HG03378 (cell line): ENCODE data around the gene MAMDC4.

ENCODE experiments used
- ATAC-seq: cut with Tn5 transposase; IDR thresholded peaks from one replicate; pipeline ENCODE4 v1.9.1; 2021; ENCODE audit warnings: mild to moderate bottlenecking, moderate library complexity; ENCODE audit not compliant: unreplicated experiment

MAMDC4 gene

GRCh38 chr9:136885950-136886578 is 33.9 kb downstream of the MAMDC4 start, which contains the start of gene TRAF2:
Gene TRAF2, plus strand, starts transcription at chr9:136886516. Its CDS starts 12,225 bp downstream, at chr9:136898741.
- ATAC-seq, result peak; percentile 51

DNA sequence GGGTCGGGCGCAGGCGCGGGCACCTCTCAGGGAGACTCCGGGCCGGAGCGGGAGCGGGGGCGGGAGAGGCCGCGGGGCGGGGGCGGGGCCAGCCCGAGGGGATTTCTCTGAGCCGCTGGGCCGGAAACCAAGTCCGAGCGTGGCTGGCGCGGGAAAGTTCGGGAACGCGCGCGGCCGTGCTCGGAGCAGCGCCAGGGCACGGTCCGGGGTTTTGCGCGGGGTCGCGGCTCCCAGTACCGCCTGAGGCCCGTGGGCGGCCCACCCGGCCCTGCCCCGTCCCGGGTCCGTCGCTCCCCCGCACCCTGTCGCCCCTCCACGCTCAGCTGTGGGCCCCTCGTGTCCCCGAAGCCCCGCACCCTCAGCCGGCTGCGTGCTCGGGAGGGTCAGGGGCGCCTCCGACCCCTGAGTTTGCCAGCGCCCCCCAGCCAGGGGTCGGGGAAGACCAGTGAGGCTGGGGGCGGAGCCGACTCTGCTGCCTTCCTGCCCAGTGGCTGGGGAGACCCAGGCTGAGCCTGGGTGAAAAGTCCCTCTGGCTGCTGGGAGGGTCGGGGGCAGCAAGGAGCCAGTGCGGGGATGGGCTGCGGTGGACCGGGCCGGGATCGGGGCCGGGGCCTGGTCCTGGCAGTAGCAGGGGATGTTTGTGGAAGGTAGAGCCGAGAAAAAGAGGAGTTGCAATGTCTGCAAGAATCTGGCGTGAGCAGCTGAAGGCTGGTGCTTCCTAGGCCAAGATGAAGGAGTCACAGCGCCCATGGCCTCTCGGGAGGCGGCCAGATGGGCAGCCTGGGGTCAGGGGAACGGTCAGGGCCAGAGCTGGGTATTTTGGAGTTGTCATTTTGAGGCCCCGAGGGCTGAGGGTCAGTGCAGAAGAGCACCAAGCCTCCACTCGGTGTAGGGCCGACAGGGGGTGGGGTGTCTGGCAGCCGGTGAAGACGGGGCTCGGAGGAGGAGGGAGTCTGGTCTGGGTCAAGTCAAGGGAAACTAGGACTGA is 34.8 kb downstream of the MAMDC4 start:
- ATAC-seq, result peak; percentile 21

DNA sequence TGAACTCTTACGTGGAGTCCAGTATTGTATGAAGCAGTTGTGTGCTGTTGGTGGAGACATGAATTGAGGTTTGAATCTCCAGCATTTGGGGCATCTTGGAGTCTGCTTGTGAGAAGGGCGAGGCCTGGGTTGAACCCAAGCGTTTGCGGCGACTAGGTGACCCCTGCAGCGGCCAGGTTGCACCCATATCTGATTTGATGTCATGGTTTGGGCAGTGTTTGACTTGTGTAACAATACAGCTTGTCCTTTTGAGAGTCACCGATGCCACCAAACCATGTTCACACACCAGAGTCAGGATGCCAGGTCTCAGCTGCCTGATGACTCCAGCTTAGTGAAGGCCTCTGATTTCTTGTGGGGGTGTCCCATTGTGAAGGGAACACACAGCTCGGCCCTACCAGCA is 36.3 kb downstream of the MAMDC4 start:
- no peak for ATAC-seq

DNA sequence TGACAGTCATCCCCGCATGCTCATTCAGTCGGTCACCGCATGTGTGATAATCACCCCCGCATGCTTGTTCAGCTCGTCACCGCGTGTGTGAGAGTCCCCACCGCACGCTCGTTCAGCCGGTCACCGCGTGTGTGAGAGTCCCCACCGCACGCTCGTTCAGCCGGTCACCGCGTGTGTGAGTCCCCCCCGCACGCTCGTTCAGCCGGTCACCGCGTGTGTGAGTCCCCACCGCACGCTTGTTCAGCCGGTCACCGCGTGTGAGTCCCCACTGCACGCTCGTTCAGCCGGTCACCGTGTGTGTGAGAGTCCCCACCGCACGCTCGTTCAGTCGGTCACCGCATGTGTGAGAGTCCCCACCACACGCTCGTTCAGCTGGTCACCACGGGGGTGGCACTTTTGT is 37.7 kb downstream of the MAMDC4 start:
- no peak for ATAC-seq

GRCh38 chr9:136890661-136891060 is 38.5 kb downstream of the MAMDC4 start:
- no peak for ATAC-seq

DNA sequence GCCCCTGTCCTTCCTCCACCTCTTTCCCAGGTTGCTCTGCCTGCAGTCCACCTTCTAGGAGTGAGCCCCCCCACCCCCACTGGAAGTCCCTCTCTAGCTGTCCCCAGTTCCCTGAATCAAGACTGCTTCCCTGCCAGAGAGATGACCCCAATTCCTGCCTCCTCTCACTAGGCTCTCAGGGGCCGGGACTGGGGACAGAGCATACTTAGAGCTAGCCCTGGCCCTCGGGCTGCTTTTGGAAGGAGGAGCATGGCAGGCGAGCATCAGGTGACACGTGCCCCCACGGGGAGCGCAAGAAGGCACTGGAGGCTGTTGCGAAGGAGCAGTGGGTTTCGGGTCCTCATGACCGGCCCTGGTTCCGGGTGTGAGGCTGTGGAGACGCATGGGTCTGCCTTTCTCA is 43.9 kb downstream of the MAMDC4 start:
- no peak for ATAC-seq

GRCh38 chr9:136898483-136899100 is 46.4 kb downstream of the MAMDC4 start:
- ATAC-seq, result no peak

- ATAC-seq, result no peak
Measured at GRCh38 chr9:136899196-136899595, 47.0 kb downstream of the MAMDC4 start.

DNA sequence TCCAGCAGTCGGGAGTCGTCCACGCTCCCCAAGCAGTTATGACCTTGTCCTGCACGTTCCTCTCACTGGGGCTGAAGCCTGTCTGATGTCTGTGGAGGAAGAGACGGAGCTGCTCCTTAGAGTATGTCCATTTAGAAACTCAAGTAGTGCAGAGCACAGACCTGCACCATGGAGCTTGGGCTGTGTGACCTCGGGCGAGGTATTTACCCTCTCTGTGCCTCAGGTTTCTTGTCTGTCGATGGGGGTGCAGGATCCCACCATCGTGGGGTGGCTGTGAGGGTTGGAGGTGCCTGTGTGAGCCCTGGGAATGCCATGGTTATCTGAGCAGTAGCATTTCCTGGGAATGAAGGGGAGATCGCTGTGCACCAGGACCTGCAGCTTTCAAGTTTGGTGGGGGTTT is 48.4 kb downstream of the MAMDC4 start:
- ATAC-seq, result no peak

GRCh38 chr9:136900988-136901515 is 48.9 kb downstream of the MAMDC4 start:
- no peak for ATAC-seq

- ATAC-seq, result peak; percentile 57
Measured at GRCh38 chr9:136901516-136902258, 49.5 kb downstream of the MAMDC4 start.

- peak; percentile 54 for ATAC-seq
Measured at GRCh38 chr9:136902259-136902821, 50.2 kb downstream of the MAMDC4 start.

DNA sequence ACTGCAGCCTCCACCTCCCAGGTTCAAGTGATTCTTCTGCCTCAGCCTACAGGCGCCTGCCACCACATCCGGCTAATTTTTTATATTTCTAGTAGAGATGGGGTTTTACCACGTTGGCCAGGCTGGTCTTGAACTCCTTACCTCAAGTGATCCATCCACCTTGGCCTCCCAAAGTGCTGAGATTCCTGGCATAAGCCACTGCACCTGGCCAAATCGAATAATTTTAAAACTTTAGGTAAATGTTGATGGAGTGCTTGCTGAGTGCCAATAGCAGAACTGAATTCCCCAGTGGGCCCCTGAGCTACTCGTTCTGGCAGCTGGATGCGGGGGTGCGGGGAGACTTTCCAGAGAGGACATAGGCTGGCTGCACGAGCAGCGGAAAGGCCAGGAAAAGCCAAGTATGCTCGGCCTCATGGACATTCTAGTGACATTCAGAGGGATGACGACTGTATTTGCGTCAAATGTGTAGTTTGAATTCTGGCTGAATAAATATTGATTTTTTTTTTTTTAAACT is 51.0 kb downstream of the MAMDC4 start:
- ATAC-seq, result no peak

GRCh38 chr9:136906266-136906665 is 54.1 kb downstream of the MAMDC4 start:
- no peak for ATAC-seq

DNA sequence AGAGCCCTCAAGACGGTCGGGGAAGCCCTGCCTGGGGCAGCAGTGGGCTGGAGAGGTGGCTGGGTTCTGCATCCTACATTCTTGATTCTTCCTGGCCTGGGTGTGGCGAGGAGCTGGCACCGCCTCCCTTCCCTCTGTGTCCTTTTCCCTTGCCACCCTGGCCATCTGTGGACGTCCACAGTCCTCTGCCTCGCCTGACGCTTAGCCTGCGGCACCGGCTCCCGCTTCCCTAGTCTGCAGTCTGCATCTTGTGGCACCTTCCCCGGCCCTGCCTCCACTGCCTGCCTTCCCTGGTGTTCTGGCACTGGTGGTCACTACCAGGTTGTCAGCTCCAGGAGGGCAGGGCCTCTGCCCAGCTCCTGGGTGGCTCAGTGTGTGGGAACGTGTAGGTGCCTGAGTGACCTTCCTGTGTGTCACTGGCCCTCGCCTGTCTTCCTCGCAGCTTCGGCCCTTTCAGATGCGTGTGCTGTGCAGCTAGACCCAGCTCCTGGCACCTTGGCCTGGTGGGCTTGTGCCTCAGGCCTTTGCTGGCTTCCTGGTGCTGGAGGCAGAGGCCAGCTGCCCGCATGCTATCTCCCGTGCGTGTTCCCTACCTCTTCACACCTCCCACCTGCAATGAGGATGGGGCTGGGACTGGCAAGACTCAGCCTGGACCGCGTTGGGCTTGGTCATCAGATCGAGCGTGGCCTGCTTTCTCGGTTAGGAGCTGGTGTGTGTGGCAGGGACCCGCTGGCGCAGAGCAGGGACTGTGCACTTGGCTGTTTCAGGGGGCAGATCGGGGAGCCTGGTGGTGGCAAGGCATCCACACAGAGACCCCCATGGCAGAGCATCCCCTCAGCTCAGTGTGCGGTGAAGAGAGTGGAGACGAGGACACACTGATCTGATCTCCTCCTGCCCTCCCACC is 55.1 kb downstream of the MAMDC4 start:
- no peak for ATAC-seq
